GM12875 (cell line): ENCODE data around the gene ANKEF1.
"Not testable (repeated sequence)": the region's sequence is repeated elsewhere in the genome, so short reads cannot be mapped to it uniquely, and the experiment has no call there.

Experiments used
- H3K4me3 ChIP-seq: one replicate; pipeline ENCODE4 v1.5.1; 2011; ENCODE audit warnings: low read depth, low read length, control low read depth
- TF ChIP-seq, protein P1 (sequence below): IDR thresholded peaks from 2 replicates; pipeline ENCODE4 v1.5.1; 2011; ENCODE audit warnings: low read depth, mild to moderate bottlenecking, control low read depth, inconsistent platforms, low read length, moderate library complexity, borderline replicate concordance; ENCODE audit not compliant: insufficient read depth

Gene ANKEF1

DNA sequence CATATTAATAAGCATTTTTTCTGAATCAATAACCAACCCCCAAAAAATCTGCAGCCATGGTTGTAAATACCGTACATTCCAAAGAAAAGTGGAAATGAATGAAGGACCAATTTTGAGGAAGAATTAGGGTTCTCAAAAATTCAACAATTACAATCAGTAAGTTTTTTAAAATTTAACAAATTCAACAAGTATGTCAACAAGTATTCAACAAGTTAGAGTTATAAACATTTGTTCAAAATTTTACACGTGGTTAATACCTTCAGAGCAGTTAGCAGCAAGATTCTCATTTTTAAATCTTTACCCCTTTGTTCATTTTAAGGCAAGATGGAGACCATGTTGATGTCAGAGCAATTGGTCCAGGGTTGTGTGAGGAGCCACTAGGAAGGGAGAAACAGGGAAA is 27.6 kb upstream of the ANKEF1 start:
- TF ChIP-seq, protein P1, sequence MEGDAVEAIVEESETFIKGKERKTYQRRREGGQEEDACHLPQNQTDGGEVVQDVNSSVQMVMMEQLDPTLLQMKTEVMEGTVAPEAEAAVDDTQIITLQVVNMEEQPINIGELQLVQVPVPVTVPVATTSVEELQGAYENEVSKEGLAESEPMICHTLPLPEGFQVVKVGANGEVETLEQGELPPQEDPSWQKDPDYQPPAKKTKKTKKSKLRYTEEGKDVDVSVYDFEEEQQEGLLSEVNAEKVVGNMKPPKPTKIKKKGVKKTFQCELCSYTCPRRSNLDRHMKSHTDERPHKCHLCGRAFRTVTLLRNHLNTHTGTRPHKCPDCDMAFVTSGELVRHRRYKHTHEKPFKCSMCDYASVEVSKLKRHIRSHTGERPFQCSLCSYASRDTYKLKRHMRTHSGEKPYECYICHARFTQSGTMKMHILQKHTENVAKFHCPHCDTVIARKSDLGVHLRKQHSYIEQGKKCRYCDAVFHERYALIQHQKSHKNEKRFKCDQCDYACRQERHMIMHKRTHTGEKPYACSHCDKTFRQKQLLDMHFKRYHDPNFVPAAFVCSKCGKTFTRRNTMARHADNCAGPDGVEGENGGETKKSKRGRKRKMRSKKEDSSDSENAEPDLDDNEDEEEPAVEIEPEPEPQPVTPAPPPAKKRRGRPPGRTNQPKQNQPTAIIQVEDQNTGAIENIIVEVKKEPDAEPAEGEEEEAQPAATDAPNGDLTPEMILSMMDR: no peak
- no peak overlapping the region for H3K4me3 ChIP-seq

DNA sequence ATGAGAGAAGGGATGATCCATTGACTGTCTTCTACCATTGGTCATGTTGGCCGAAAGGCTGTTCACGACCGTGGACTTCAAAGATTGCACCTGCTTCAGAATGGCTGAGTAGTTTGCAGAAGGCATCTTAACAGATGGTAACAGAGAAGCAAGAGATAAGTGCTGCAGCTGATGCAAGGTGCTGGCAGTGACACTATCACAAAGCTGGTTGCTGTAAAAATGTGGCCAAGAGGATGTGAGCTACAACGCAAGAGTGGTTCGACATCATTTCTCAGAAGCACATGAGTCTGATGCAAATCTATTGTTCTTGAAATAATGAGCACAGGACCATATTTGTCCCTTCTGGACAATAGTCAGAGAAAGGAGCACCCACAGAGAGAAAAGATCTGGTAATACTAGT is 27.0 kb upstream of the ANKEF1 start:
- TF ChIP-seq, protein P1: no peak
- no peak overlapping the region for H3K4me3 ChIP-seq

DNA sequence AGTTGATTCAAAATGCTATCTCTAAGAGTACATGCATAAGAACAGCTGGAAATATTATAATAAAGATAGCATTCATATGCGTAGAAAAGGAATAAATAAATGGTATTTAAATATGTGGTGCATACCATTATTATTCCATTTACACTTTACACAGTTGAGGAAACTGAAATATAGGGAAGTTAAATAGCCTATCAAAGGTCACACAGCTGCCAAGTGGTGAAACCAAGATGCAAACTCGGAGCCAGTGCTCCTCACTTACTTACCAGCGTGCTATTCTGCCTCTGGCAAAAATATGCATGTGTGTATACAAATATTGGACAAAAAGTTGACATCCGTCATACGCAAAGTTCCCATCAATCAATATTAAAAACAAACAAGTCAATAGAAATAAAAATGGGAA is 22.3 kb upstream of the ANKEF1 start:
- no peak overlapping the region for H3K4me3 ChIP-seq
- TF ChIP-seq, protein P1: no peak

DNA sequence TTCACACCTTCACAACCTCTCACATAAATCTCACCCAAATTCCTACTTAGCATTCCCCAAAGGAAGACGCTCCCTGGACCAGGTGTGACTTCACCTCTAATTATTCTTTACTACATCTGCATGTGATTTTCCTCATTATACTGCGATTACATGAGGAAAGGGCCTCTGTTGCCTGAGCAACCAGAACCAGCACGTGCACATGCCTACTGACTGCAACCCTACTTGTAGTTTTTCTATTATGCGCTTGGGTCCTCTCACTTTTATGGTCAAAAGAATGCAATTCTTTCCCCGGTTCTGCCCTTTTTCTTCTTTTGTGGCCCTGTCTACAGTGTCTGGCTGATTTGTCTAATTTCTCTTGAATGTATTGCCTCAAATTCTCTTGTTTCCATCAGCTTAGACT is 20.4 kb upstream of the ANKEF1 start:
- TF ChIP-seq, protein P1: no peak
- no peak overlapping the region for H3K4me3 ChIP-seq

DNA sequence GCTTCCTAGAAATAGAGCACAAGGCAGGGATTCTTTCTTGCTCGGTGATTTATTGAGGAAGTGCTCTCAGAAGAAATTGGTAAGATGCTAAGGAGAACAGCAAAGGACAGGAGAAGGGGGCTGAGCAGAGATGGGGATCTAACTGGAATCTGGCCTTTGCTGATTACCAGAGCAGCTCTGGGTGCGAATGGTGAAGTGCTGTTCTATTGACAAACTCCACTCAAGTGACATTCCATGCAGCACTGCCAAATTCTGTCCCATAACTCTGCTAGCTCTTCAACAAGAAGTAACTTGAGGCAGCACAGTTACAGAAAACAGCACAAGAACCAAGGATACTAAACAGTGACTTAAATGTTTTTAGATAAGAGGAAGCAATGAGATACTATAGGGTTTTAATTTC is 13.8 kb upstream of the ANKEF1 start:
- no peak overlapping the region for H3K4me3 ChIP-seq
- TF ChIP-seq, protein P1: no peak

DNA sequence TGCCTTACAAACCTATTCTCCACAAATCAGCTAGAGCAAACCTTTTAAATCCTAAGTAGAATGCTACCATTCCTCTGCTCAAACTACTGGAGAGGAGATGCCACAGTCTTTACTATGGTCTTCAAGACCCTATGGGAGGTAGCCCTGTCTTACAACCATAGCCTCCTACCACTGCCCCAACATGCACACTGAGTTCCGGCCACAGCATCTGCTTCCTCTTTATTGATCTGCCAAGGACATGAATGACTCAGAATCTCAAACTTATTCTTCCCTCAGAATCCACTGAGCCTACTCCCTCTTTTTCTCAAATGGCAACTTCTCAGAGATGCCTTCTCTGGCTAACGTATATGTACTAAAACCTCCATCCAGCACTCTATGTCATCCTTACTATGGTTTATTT is 12.2 kb upstream of the ANKEF1 start:
- H3K4me3 ChIP-seq: no peak overlapping the region
- TF ChIP-seq, protein P1: no peak

DNA sequence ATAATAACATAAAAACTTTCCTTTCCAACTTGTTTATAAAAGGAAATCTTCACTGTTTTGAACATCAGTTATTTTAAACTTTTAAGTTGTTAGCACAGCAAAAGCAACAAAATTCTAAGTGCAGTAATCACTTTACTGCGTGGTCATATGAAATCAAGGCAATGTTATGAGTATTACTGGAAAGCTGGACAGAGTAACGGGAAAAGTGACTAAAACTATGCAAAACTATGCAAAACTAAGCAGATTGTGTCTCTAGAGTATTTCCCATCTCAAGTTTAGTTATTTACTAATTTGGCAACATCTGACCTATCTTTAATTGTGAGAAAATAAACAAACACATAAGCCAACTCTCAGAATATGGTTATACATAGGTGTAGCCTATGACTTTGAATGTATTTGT is 10.9 kb upstream of the ANKEF1 start:
- TF ChIP-seq, protein P1: no peak

DNA sequence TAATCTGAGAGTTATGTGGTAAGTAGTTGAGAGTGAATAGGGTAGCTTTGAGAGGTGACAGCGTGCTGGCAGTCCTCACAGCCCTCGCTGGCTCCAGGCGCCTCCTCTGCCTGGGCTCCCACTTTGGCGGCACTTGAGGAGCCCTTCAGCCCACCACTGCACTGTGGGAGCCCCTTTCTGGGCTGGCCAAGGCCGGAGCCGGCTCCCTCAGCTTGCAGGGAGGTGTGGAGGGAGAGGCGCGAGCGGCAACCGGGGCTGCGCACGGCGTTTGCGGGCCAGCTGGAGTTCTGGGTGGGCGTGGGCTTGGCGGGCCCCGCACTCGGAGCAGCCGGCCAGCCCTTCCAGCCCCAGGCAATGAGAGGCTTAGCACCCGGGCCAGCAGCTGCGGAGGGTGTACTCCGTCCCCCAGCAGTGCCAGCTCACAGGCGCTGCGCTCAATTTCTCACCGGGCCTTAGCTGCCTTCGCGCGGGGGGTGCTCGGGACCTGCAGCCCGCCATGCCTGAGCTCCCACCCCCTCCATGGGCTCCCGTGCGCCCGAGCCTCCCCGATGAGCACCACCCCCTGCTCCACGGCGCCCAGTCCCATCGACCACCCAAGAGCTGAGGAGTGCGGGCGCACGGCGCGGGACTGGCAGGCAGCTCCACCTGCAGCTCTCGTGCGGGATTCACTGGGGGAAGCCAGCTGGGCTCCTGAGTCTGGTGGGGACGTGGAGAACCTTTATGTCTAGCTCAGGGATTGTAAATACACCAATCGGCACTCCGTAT is 3.2 kb upstream of the ANKEF1 start:
- H3K4me3 ChIP-seq: not testable (repeated sequence)

More for the DNA sequence above, 10.9 kb upstream of the ANKEF1 start:
- no peak overlapping the region for H3K4me3 ChIP-seq

DNA sequence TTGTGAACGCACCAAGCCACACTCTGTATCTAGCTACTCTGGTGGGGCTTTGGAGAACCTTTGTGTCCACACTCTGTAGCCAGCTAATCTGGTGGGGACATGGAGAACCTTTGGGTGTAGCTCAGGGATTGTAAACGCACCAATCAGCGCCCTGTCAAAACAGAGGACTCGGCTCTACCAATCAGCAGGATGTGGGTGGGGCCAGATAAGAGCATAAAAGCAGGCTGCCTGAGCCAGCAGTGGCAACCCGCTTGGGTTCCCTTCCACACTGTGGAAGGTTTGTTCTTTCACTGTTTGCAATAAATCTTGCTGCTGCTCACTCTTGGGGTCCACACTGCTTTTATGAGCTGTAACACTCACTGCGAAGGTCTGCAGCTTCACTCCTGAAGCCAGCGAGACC is 2.5 kb upstream of the ANKEF1 start:
- H3K4me3 ChIP-seq: not testable (repeated sequence)
